Measurements from ENCODE around the gene GEMIN7. TPM values are rescaled to one million over a fixed set of nuclear protein-coding genes. Genes with fewer than 3 reads are reported as not detected.

GEMIN7 gene
- polyA plus RNA-seq, 1 donor from 2014 or later, result 26.5 TPM

DNA sequence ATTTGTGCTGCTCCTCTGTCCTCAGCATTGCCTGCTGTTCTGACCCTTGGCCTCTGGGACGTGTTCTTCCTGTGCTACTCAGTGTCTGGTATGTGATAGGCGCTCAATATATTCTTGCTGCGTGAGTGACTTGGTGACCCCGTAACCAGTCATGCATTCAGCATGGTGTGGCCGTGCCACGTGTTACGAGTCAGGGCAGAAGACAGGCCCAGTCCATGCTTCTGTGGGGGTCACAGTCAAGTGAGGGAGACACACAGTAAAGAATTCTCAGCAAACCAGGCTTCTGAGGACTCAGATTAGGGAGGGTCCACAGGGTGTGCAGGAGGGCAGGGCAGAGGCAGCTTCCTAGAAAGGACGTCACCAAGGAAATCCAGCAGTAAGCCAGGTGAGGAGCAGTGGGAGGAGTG is 21.8 kb downstream of the GEMIN7 start:
- peaks cover 30% of the 10 kb centered on the region for H4K20me1 ChIP-seq (ENCODE audit: insufficient read depth)
- H3K36me3 ChIP-seq (ENCODE audit: insufficient read depth, low read length), result no peaks in the 10 kb centered on the region
- no peaks in the 10 kb centered on the region for H3K27me3 ChIP-seq (ENCODE audit: insufficient read depth, low read depth, low read length)
- H3K9me3 ChIP-seq (ENCODE audit: low read length), result no peaks in the 10 kb centered on the region
- no peaks in the 10 kb centered on the region for H3F3A ChIP-seq (ENCODE audit: insufficient read depth, low read length, poor library complexity, severe bottlenecking)
- H3K4me2 ChIP-seq (ENCODE audit: low read length), result no peak overlapping the region
- H3K4me3 ChIP-seq (ENCODE audit: low read length), result no peak overlapping the region
- no peak overlapping the region for H3K27ac ChIP-seq (ENCODE audit: low read length)
- H2AFZ ChIP-seq (ENCODE audit: low read depth, low read length), result no peak overlapping the region
- H3K79me2 ChIP-seq (replicated peaks; ENCODE audit: insufficient read depth, low read length), result peaks cover 71% of the 10 kb centered on the region
- H3K9me2 ChIP-seq (ENCODE audit: insufficient read depth, low read length), result no peaks in the 10 kb centered on the region
- TF ChIP-seq, protein P1, sequence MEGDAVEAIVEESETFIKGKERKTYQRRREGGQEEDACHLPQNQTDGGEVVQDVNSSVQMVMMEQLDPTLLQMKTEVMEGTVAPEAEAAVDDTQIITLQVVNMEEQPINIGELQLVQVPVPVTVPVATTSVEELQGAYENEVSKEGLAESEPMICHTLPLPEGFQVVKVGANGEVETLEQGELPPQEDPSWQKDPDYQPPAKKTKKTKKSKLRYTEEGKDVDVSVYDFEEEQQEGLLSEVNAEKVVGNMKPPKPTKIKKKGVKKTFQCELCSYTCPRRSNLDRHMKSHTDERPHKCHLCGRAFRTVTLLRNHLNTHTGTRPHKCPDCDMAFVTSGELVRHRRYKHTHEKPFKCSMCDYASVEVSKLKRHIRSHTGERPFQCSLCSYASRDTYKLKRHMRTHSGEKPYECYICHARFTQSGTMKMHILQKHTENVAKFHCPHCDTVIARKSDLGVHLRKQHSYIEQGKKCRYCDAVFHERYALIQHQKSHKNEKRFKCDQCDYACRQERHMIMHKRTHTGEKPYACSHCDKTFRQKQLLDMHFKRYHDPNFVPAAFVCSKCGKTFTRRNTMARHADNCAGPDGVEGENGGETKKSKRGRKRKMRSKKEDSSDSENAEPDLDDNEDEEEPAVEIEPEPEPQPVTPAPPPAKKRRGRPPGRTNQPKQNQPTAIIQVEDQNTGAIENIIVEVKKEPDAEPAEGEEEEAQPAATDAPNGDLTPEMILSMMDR (IDR thresholded peaks at IDR 0.05; ENCODE audit: poor library complexity, severe bottlenecking), result no peak
- no peak overlapping the region for H3K9ac ChIP-seq (ENCODE audit: low read length)

DNA sequence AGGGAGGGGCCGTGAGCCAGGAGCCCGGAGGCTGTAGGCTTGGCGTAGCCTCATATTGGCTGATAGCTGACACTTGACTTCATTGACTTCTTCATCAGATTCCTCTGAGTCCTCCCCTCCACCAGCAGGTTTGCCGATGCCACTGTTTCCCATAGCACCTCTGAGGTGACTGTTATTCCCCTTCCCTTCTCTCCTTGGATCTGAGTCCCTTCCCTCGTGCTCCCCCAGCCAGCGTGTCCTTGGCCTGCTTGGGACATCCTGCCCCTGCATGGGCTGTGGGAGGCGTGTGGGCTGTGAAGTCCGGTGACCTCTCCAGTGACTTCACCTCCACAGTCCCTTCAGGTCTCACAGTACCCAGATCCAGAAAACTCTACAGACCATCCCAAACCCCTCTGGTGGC is 22.7 kb downstream of the GEMIN7 start:
- no peak overlapping the region for H3K27ac ChIP-seq (ENCODE audit: low read length)
- H4K20me1 ChIP-seq (ENCODE audit: insufficient read depth), result peaks cover 26% of the 10 kb centered on the region
- H3K27me3 ChIP-seq (ENCODE audit: insufficient read depth, low read depth, low read length), result no peaks in the 10 kb centered on the region
- no peak overlapping the region for H2AFZ ChIP-seq (ENCODE audit: low read depth, low read length)
- H3K4me3 ChIP-seq (ENCODE audit: low read length), result no peak overlapping the region
- H3K9me2 ChIP-seq (ENCODE audit: insufficient read depth, low read length), result no peaks in the 10 kb centered on the region
- TF ChIP-seq, protein P1 (IDR thresholded peaks at IDR 0.05; ENCODE audit: poor library complexity, severe bottlenecking), result no peak
- TF ChIP-seq, protein P2, sequence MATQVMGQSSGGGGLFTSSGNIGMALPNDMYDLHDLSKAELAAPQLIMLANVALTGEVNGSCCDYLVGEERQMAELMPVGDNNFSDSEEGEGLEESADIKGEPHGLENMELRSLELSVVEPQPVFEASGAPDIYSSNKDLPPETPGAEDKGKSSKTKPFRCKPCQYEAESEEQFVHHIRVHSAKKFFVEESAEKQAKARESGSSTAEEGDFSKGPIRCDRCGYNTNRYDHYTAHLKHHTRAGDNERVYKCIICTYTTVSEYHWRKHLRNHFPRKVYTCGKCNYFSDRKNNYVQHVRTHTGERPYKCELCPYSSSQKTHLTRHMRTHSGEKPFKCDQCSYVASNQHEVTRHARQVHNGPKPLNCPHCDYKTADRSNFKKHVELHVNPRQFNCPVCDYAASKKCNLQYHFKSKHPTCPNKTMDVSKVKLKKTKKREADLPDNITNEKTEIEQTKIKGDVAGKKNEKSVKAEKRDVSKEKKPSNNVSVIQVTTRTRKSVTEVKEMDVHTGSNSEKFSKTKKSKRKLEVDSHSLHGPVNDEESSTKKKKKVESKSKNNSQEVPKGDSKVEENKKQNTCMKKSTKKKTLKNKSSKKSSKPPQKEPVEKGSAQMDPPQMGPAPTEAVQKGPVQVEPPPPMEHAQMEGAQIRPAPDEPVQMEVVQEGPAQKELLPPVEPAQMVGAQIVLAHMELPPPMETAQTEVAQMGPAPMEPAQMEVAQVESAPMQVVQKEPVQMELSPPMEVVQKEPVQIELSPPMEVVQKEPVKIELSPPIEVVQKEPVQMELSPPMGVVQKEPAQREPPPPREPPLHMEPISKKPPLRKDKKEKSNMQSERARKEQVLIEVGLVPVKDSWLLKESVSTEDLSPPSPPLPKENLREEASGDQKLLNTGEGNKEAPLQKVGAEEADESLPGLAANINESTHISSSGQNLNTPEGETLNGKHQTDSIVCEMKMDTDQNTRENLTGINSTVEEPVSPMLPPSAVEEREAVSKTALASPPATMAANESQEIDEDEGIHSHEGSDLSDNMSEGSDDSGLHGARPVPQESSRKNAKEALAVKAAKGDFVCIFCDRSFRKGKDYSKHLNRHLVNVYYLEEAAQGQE (IDR thresholded peaks at IDR 0.05; ENCODE audit: borderline replicate concordance), result no peak
- no peak for TF ChIP-seq EZH2 (IDR thresholded peaks at IDR 0.05; ENCODE audit: borderline replicate concordance, insufficient read depth, low read length, poor library complexity, severe bottlenecking)
- no peak for TF ChIP-seq MXI1 (conservative IDR thresholded peaks at IDR 0.05; ENCODE audit: poor library complexity, severe bottlenecking)
- no peak overlapping the region for H3K4me2 ChIP-seq (ENCODE audit: low read length)
- H3K79me2 ChIP-seq (replicated peaks; ENCODE audit: insufficient read depth, low read length), result peaks cover 64% of the 10 kb centered on the region
- no peaks in the 10 kb centered on the region for H3K36me3 ChIP-seq (ENCODE audit: insufficient read depth, low read length)
- no peak overlapping the region for H3K9ac ChIP-seq (ENCODE audit: low read length)
- H3K9me3 ChIP-seq (ENCODE audit: low read length), result no peaks in the 10 kb centered on the region
- no peaks in the 10 kb centered on the region for H3F3A ChIP-seq (ENCODE audit: insufficient read depth, low read length, poor library complexity, severe bottlenecking)

DNA sequence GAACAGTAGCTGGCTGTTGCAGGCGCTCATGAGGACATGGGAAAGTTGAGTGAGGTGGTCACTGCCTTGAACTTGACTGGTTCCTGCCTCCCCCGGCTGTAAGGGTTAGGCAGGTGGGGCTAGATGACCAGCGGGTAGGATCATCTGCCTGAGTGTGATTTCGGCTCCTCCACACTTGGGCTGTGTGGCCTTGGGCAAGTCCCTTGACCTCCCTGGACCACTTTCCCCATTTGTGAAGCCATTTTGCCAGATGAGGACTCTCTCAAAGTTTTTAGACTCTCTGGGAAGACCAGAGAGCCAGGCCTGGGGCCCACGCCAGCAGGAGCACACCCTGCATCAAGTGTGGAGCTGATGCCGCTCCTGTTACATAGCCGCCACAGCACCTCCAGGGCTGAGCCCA is 23.4 kb downstream of the GEMIN7 start:
- H3K9me3 ChIP-seq (ENCODE audit: low read length), result no peaks in the 10 kb centered on the region
- H3K79me2 ChIP-seq (replicated peaks; ENCODE audit: insufficient read depth, low read length), result peaks cover 57% of the 10 kb centered on the region
- H3K27me3 ChIP-seq (ENCODE audit: insufficient read depth, low read depth, low read length), result no peaks in the 10 kb centered on the region
- H3K9ac ChIP-seq (ENCODE audit: low read length), result no peak overlapping the region
- no peak overlapping the region for H3K4me2 ChIP-seq (ENCODE audit: low read length)
- no peak overlapping the region for H3K27ac ChIP-seq (ENCODE audit: low read length)
- no peak overlapping the region for H2AFZ ChIP-seq (ENCODE audit: low read depth, low read length)
- no peak for TF ChIP-seq POLR2AphosphoS5 (IDR thresholded peaks at IDR 0.05)
- TF ChIP-seq SMC3 (conservative IDR thresholded peaks at IDR 0.05; ENCODE audit: poor library complexity), result no peak
- no peak for TF ChIP-seq EP300 (conservative IDR thresholded peaks at IDR 0.05; ENCODE audit: poor library complexity, severe bottlenecking)
- TF ChIP-seq, protein P1 (IDR thresholded peaks at IDR 0.05; ENCODE audit: poor library complexity, severe bottlenecking), result no peak
- TF ChIP-seq, protein P2 (IDR thresholded peaks at IDR 0.05; ENCODE audit: borderline replicate concordance), result no peak
- H3K9me2 ChIP-seq (ENCODE audit: insufficient read depth, low read length), result no peaks in the 10 kb centered on the region
- H3K36me3 ChIP-seq (ENCODE audit: insufficient read depth, low read length), result no peaks in the 10 kb centered on the region
- peaks cover 25% of the 10 kb centered on the region for H4K20me1 ChIP-seq (ENCODE audit: insufficient read depth)
- no peaks in the 10 kb centered on the region for H3F3A ChIP-seq (ENCODE audit: insufficient read depth, low read length, poor library complexity, severe bottlenecking)
- peak overlapping the region; percentile 23 for H3K4me3 ChIP-seq (ENCODE audit: low read length)
